HG03354 (cell line): ENCODE results near the gene FGFR4.

ENCODE experiments used
- ATAC-seq: cut with Tn5 transposase; IDR thresholded peaks from one replicate; pipeline ENCODE4 v1.9.1; 2021; ENCODE audit warnings: mild to moderate bottlenecking; ENCODE audit not compliant: unreplicated experiment, poor library complexity, severe bottlenecking

Gene FGFR4

GRCh38 chr5:177083357-177083756, 3.4 kb upstream of the FGFR4 start:
- ATAC-seq = no peak

GRCh38 chr5:177084175-177084574, 2.5 kb upstream of the FGFR4 start:
- ATAC-seq = no peak

- no peak for ATAC-seq
Measured at GRCh38 chr5:177085985-177086653, 596 bp upstream of the FGFR4 start.

GRCh38 chr5:177087398-177088005, 787 bp downstream of the FGFR4 start:
- no peak for ATAC-seq

- no peak for ATAC-seq
Measured at GRCh38 chr5:177089127-177089526, 2.4 kb downstream of the FGFR4 start.

- ATAC-seq = no peak
Measured at GRCh38 chr5:177089825-177090641, 3.3 kb downstream of the FGFR4 start.

GRCh38 chr5:177090813-177091212, 4.1 kb downstream of the FGFR4 start:
- ATAC-seq = no peak

GRCh38 chr5:177091232-177091631, 4.5 kb downstream of the FGFR4 start:
- ATAC-seq = no peak

- ATAC-seq = no peak
Measured at GRCh38 chr5:177092178-177093081, 5.7 kb downstream of the FGFR4 start.

GRCh38 chr5:177093082-177093712, 6.5 kb downstream of the FGFR4 start:
- no peak for ATAC-seq

GRCh38 chr5:177093803-177094202, 7.1 kb downstream of the FGFR4 start:
- ATAC-seq = no peak

GRCh38 chr5:177094224-177095087, 7.7 kb downstream of the FGFR4 start:
- ATAC-seq = no peak

- no peak for ATAC-seq
Measured at GRCh38 chr5:177095088-177095669, 8.5 kb downstream of the FGFR4 start.

- no peak for ATAC-seq
Measured at GRCh38 chr5:177096162-177097015, 9.7 kb downstream of the FGFR4 start.

- ATAC-seq = no peak
Measured at GRCh38 chr5:177097016-177097985, 10.6 kb downstream of the FGFR4 start.

GRCh38 chr5:177098120-177098469, 11.4 kb downstream of the FGFR4 start:
- ATAC-seq = no peak
